A549 (cell line): ENCODE results near the gene KAT6B. TPM values are rescaled to one million over a fixed set of nuclear protein-coding genes. Genes with fewer than 3 reads are reported as not detected.

Experiments used
- ATAC-seq, 2 experiments: fragments of 200-7000 bp in 1 of 2; fragments of >200 bp in 1 of 2; cut with Nextera tagmentation in 1 of 2; cut with Tn5 transposase in 1 of 2; 3 replicates each; pipeline versions ENCODE4 v1.8.0 to v1.9.1; 2018 to 2020; ENCODE audit warnings: mild to moderate bottlenecking in 1 of 2, moderate library complexity in 1 of 2
- CTCF ChIA-PET: fragments of 300-600 bp; sonication (Branson Sonifier 250); formaldehyde crosslinking; extraction: SDS; loops from one replicate; lab custom pipeline; 2021; ENCODE audit warnings: antibody characterized with exemption, inconsistent platforms; lab: Yijun Ruan, JAX
- POLR2A ChIA-PET: fragments of 350-600 bp; formaldehyde crosslinking; extraction: SDS; loops from one replicate; lab custom pipeline; 2021; ENCODE audit warnings: antibody characterized with exemption, inconsistent platforms; lab: Yijun Ruan, JAX
- DNase-seq, 2 experiments: peaks; one replicate each; pipeline versions ENCODE4 v3.0.0 to v3.0.0-alpha.2; 2011 to 2016; ENCODE audit warnings: low read depth in 1 of 2, low spot score in 1 of 2
- FAIRE-seq: peaks from 2 replicates; lab custom pipeline; 2011; peaks lifted over from hg19 to GRCh38; lab: Jason Lieb, UNC
- H3K27ac ChIP-seq, 2 experiments: fragments of >200 bp; sonication (Bioruptor Twin); formaldehyde crosslinking; 3 replicates each; pipeline ENCODE4 v1.5.1; 2016 to 2017
- H3K4me1 ChIP-seq: fragments of >200 bp; sonication (Bioruptor Twin); formaldehyde crosslinking; 3 replicates; pipeline ENCODE4 v1.6.1; 2016
- H3K4me2 ChIP-seq: fragments of >200 bp; sonication (Bioruptor Twin); formaldehyde crosslinking; 3 replicates; pipeline ENCODE4 v1.6.1; 2016
- H3K4me3 ChIP-seq: fragments of >200 bp; sonication (Bioruptor Twin); formaldehyde crosslinking; 3 replicates; pipeline ENCODE4 v1.5.1; 2016
- H3K9me3 ChIP-seq: fragments of >200 bp; sonication (Bioruptor Twin); formaldehyde crosslinking; 3 replicates; pipeline ENCODE4 v1.6.1; 2016
- BHLHE40 ChIP-seq: IDR thresholded peaks from 2 replicates; pipeline ENCODE4 v1.6.1; 2012; ENCODE audit warnings: low read depth, low read length, inconsistent platforms
- CBX8 ChIP-seq: fragments of 200-600 bp; sonication (generic); IDR thresholded peaks from 2 replicates; pipeline ENCODE4 v1.6.1; 2016
- CTCF ChIP-seq: fragments of >200 bp; sonication (Bioruptor Twin); formaldehyde crosslinking; IDR thresholded peaks from 3 replicates; pipeline ENCODE4 v1.5.1; 2016
- E2F6 ChIP-seq: IDR thresholded peaks from 2 replicates; pipeline ENCODE4 v1.6.1; 2012; ENCODE audit warnings: low read depth, borderline replicate concordance
- FOSL2 ChIP-seq, 2 experiments: fragments of 450-650 bp in 1 of 2; fragments of >200 bp in 1 of 2; sonication (Bioruptor Twin) in 1 of 2; formaldehyde crosslinking; IDR thresholded peaks; 2 replicates each; pipeline versions ENCODE4 v1.5.0 to v1.6.1; 2016 to 2020; ENCODE audit warnings: mild to moderate bottlenecking in 1 of 2, moderate library complexity in 1 of 2
- GATA3 ChIP-seq: IDR thresholded peaks from 2 replicates; pipeline ENCODE4 v1.6.1; 2012; ENCODE audit warnings: borderline replicate concordance
- HEYL ChIP-seq: fragments of 250-450 bp; sonication (Bioruptor Pico); IDR thresholded peaks from 2 replicates; pipeline ENCODE4 v1.8.0; 2021; ENCODE audit warnings: mild to moderate bottlenecking, moderate library complexity
- HOXA7 ChIP-seq: fragments of 250-450 bp; sonication (Bioruptor Pico); IDR thresholded peaks from 2 replicates; pipeline ENCODE4 v1.5.0; 2020; ENCODE audit warnings: mild to moderate bottlenecking, moderate library complexity
- HOXB13 ChIP-seq: fragments of 250-450 bp; sonication (Bioruptor Pico); IDR thresholded peaks from 2 replicates; pipeline ENCODE4 v1.5.0; 2020; ENCODE audit warnings: low read depth, mild to moderate bottlenecking, moderate library complexity
- MAFK ChIP-seq: fragments of 450-650 bp; IDR thresholded peaks from 2 replicates; pipeline ENCODE4 v1.6.1; 2014; ENCODE audit not compliant: partially characterized antibody
- MAZ ChIP-seq: fragments of 150-350 bp; IDR thresholded peaks from 2 replicates; pipeline ENCODE4 v1.6.1; 2014; ENCODE audit warnings: antibody characterized with exemption, low read depth, low read length, borderline replicate concordance
- PHF8 ChIP-seq: fragments of 200-600 bp; sonication (generic); IDR thresholded peaks from 2 replicates; pipeline ENCODE4 v1.6.1; 2016; ENCODE audit warnings: low read depth, mild to moderate bottlenecking, antibody characterized with exemption, moderate library complexity, borderline replicate concordance
- POLR2AphosphoS2 ChIP-seq: conservative IDR thresholded peaks from 2 replicates; pipeline ENCODE4 v1.6.1; 2012; ENCODE audit warnings: low read length, improper control_type of control experiment, inconsistent platforms
- RCOR1 ChIP-seq: fragments of 150-350 bp; IDR thresholded peaks from 2 replicates; pipeline ENCODE4 v1.6.1; 2014; ENCODE audit warnings: antibody characterized with exemption, low read length, low read depth
- RNF2 ChIP-seq: fragments of 200-600 bp; sonication (generic); IDR thresholded peaks from 2 replicates; pipeline ENCODE4 v1.6.1; 2016; ENCODE audit warnings: low read depth, mild to moderate bottlenecking, antibody characterized with exemption, moderate library complexity, borderline replicate concordance
- TP53 ChIP-seq: fragments of 250-450 bp; sonication (Bioruptor Pico); IDR thresholded peaks from 2 replicates; pipeline ENCODE4 v1.5.0; 2021; ENCODE audit warnings: mild to moderate bottlenecking, moderate library complexity
- WGBS: methylation state at CpG from one replicate; pipeline ENCODE4 v1.1.6; 2017; ENCODE audit errors: missing lambda C conversion rate; 5-methylcytosine and 5-hydroxymethylcytosine counted together
- polyA plus RNA-seq, 4 experiments: library from polyadenylated mRNA; depleted of rRNA in 3 of 4; stranded (reverse); fragments of >200 nt; fragmentation: RNase III in 1 of 4; extraction: RNeasy Plus Mini Kit Qiagen cat#74134 plus additional on column Dnase treatment in 1 of 4; gene quantifications; 2 replicates in 3 of 4; 3 replicates in 1 of 4; pipeline ENCODE4 v1.2.3, GENCODE V29; 2011 to 2017

Gene KAT6B
- polyA plus RNA-seq, 2 of the 4 experiments (the other 2 are of a cell fraction) = 5.6 to 5.7 TPM

- WGBS = 65% methylated on average over 2 of the region's 2 CpGs
- no peak for ATAC-seq
- no peak overlapping the region for H3K4me3 ChIP-seq
- H3K4me1 ChIP-seq = peaks cover 7% of the 10 kb centered on the region
- DNase-seq = peak in 1 of 2 experiments; percentile 38
- POLR2A ChIA-PET = no interaction called here
- H3K27ac ChIP-seq = peak overlapping the region in 1 of 2 experiments; percentile 58; a peak in 4 of 6 replicates
- CTCF ChIA-PET = interaction anchor here (1.0 kb wide), 1 partner anchor 14 kb away, joined by 3 read pairs; no protein-coding TSS in a partner anchor
- H3K9me3 ChIP-seq = no peaks in the 10 kb centered on the region
- TF ChIP-seq TP53 (CRISPR knock-in tag) = no peak
- TF ChIP-seq MAFK = peak; percentile 48
- no peak for FAIRE-seq
- no peak overlapping the region for H3K4me2 ChIP-seq
Measured at GRCh38 chr10:74983383-74983782, 157.0 kb downstream of the KAT6B start.

- TF ChIP-seq RCOR1 (no peak), GATA3 (no peak), MAZ (no peak), RNF2 (no peak), PHF8 (no peak), HEYL (CRISPR knock-in tag) (no peak), E2F6 (no peak), CTCF (no peak), FOSL2 (IDR thresholded peaks at IDR 0.05) (no peak), FOSL2 (CRISPR knock-in tag; IDR thresholded peaks at IDR 0.05) (no peak), CBX8 (no peak), HOXA7 (CRISPR knock-in tag) (no peak), BHLHE40 (no peak), POLR2AphosphoS2 (no peak)
- TF ChIP-seq, all 56 proteins: peak for 0
- ChIA-PET CTCF (interaction anchor here (0.7 to 1.3 kb wide), 3 partner anchors 9 to 450 kb away, joined by 3 to 4 read pairs (median 3); no protein-coding TSS in a partner anchor), POLR2A (no interaction called here)
Measured at GRCh38 chr10:74987339-74988053, 161.1 kb downstream of the KAT6B start.

GRCh38 chr10:74988054-74988775, 161.8 kb downstream of the KAT6B start:
- FAIRE-seq = no peak
- 50% methylated on average over 2 of the region's 2 CpGs for WGBS
- POLR2A ChIA-PET = no interaction called here

More at GRCh38 chr10:74987339-74988053, 161.1 kb downstream of the KAT6B start:
- Histone ChIP-seq H3K4me2 (no peak overlapping the region), H3K4me3 (no peak overlapping the region), H3K9me3 (no peaks in the 10 kb centered on the region), H3K4me1 (peaks cover 7% of the 10 kb centered on the region), H3K27ac (no peak overlapping the region)
- FAIRE-seq (no peak), DNase-seq (no peak), ATAC-seq (no peak)
- WGBS = 92% methylated on average over 4 of the region's 4 CpGs

More at GRCh38 chr10:74988054-74988775, 161.8 kb downstream of the KAT6B start:
- DNase-seq (no peak), ATAC-seq (no peak)
- no peak for TF ChIP-seq HOXB13 (CRISPR knock-in tag)
- Histone ChIP-seq H3K27ac (no peak overlapping the region), H3K4me2 (no peak overlapping the region), H3K9me3 (no peaks in the 10 kb centered on the region), H3K4me1 (peaks cover 5% of the 10 kb centered on the region), H3K4me3 (no peak overlapping the region)
- CTCF ChIA-PET = interaction anchor here (0.6 to 1.3 kb wide), 4 partner anchors 8 to 450 kb away, joined by 3 to 4 read pairs (median 3); no protein-coding TSS in a partner anchor
